ENCODE results near the gene USP6. TPM values are rescaled to one million over a fixed set of nuclear protein-coding genes. Genes with fewer than 3 reads are reported as not detected.

USP6 gene
- total RNA-seq, 1 experiment from 2014 or later, result 0.08 TPM

DNA sequence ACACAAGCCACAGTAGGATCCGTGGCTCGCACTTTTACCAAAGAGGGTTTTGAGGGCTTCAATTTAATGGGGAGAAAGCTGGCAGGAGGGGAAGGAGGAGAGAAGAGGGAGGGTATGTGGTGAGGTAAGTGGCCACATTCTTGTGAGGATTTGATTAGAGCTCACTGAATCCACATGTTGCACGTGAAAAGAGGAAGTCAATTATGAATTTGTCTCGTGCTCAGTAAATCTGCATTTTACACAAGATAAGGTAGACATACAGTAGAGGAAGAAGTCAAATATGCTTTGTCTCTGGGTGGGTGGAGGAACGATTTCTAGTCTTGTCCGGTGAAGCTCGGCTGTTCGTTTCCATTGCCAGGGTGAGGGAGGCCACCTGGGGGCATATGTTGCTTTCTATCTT lies 5.0 kb upstream of the USP6 start:
- H3K4me3 ChIP-seq (ENCODE audit: low read depth in 2 of 2, low read length in 2 of 2), result peak overlapping the region; percentile 75 to 86
- no peak for ATAC-seq
- no peaks in the 10 kb centered on the region; the same call in 1 of the 2 replicates for H3K4me1 ChIP-seq (ENCODE audit: control insufficient read depth, insufficient read depth, low read length)
- ChIA-PET POLR2A (no interaction called here), CTCF (no interaction called here)
- peaks cover 41% of the 10 kb centered on the region for H3K9me3 ChIP-seq (ENCODE audit: control insufficient read depth, insufficient read depth, low read depth, low read length)
- H3K36me3 ChIP-seq (ENCODE audit: control insufficient read depth, insufficient read depth, low read length), result peaks cover 2% of the 10 kb centered on the region; the same call in 1 of the 2 replicates
- BruUV-seq (replicated peaks), result no TSS peak
- no peak for DNase-seq (ENCODE audit: low read depth, low spot score)
- peak overlapping the region; percentile 90 for H3K27ac ChIP-seq (ENCODE audit: low read length)
- TF ChIP-seq, protein P1, sequence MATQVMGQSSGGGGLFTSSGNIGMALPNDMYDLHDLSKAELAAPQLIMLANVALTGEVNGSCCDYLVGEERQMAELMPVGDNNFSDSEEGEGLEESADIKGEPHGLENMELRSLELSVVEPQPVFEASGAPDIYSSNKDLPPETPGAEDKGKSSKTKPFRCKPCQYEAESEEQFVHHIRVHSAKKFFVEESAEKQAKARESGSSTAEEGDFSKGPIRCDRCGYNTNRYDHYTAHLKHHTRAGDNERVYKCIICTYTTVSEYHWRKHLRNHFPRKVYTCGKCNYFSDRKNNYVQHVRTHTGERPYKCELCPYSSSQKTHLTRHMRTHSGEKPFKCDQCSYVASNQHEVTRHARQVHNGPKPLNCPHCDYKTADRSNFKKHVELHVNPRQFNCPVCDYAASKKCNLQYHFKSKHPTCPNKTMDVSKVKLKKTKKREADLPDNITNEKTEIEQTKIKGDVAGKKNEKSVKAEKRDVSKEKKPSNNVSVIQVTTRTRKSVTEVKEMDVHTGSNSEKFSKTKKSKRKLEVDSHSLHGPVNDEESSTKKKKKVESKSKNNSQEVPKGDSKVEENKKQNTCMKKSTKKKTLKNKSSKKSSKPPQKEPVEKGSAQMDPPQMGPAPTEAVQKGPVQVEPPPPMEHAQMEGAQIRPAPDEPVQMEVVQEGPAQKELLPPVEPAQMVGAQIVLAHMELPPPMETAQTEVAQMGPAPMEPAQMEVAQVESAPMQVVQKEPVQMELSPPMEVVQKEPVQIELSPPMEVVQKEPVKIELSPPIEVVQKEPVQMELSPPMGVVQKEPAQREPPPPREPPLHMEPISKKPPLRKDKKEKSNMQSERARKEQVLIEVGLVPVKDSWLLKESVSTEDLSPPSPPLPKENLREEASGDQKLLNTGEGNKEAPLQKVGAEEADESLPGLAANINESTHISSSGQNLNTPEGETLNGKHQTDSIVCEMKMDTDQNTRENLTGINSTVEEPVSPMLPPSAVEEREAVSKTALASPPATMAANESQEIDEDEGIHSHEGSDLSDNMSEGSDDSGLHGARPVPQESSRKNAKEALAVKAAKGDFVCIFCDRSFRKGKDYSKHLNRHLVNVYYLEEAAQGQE (IDR thresholded peaks at IDR 0.05; ENCODE audit: insufficient read depth in 1 of 2, low read depth in 2 of 2, low read length in 1 of 2), result no peak
- no peak for TF ChIP-seq TCF7L2 (IDR thresholded peaks at IDR 0.05; ENCODE audit: low read depth, low read length)
- TF ChIP-seq POLR2AphosphoS5 (IDR thresholded peaks at IDR 0.05; ENCODE audit: low read depth, low read length), result no peak
- TF ChIP-seq SIN3A (IDR thresholded peaks at IDR 0.05; ENCODE audit: borderline replicate concordance, insufficient read depth, low read depth, low read length), result no peak
- TF ChIP-seq, protein P2, sequence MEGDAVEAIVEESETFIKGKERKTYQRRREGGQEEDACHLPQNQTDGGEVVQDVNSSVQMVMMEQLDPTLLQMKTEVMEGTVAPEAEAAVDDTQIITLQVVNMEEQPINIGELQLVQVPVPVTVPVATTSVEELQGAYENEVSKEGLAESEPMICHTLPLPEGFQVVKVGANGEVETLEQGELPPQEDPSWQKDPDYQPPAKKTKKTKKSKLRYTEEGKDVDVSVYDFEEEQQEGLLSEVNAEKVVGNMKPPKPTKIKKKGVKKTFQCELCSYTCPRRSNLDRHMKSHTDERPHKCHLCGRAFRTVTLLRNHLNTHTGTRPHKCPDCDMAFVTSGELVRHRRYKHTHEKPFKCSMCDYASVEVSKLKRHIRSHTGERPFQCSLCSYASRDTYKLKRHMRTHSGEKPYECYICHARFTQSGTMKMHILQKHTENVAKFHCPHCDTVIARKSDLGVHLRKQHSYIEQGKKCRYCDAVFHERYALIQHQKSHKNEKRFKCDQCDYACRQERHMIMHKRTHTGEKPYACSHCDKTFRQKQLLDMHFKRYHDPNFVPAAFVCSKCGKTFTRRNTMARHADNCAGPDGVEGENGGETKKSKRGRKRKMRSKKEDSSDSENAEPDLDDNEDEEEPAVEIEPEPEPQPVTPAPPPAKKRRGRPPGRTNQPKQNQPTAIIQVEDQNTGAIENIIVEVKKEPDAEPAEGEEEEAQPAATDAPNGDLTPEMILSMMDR (IDR thresholded peaks at IDR 0.05), result no peak
- H3K27me3 ChIP-seq (ENCODE audit: control insufficient read depth, insufficient read depth, low read length), result no peaks in the 10 kb centered on the region
- intact Hi-C loops (cut with micrococcal nuclease; ENCODE audit: unreplicated experiment) (no loop called here), in situ Hi-C loops (cut with HindIII; ENCODE audit: low pct_unique_long_range_greater_than_20kb, low sequenced_read_pairs) (no loop called here)

DNA sequence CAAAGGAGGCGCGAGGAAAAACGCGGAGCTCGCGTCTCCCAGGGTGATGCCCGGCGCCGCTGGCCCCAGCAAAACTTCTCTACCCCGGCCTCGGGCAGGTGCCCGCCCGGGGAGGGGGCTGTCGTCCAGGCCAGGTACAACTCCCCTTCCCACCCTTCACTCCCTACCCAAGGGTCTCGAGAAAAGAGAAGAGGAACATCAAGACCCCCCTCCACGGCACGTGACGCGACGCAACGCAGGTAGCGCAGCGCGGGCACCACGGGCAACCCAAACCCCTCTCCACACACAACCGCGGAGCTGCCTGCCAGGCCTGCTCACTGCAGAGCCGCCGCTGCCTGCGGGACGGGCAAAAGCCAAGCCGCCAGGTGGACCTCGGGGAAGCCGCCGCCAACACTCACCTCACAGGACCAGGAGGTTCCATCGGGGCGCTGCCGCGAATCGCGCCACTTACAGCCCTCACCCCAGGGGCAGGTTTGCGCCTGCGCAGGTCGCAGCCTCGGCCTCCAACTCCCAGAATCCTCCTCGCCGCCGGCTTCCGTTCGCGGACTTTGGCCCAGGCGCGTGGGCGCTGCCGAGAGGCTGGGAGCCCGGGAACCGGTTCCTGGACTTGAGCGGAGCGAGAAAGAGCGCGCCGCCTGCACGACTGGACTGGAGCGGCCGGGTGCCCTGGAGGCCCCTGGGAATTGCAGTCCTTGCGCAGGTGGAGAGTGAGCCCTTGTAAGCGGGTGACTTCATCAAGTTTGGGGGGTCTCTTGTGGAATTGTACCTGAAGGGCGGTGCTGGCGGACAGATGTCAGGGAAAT lies 4.2 kb upstream of the USP6 start, which contains the start of gene ZNF232:
TSS of gene ZNF232 (minus strand) at position 477 of the 803 bp plus-strand sequence. CDS start at position 421, 56 bp downstream.
- POLR2A ChIA-PET, result no interaction called here
- in situ Hi-C loops (cut with HindIII; ENCODE audit: low pct_unique_long_range_greater_than_20kb, low sequenced_read_pairs), result no loop called here
- peak within 1 kb of the TSS; percentile 90 for H3K27ac ChIP-seq (ENCODE audit: low read length)

More for the DNA sequence above, 4.2 kb upstream of the USP6 start, which contains the start of gene ZNF232:
- CTCF ChIA-PET, result no interaction called here
- H3K9me3 ChIP-seq (ENCODE audit: control insufficient read depth, insufficient read depth, low read depth, low read length), result peaks cover 33% of the 10 kb centered on the region
- ATAC-seq, result peak; percentile 98
- no peaks in the 10 kb centered on the region for H3K27me3 ChIP-seq (ENCODE audit: control insufficient read depth, insufficient read depth, low read length)
- H3K36me3 ChIP-seq (ENCODE audit: control insufficient read depth, insufficient read depth, low read length), result peaks cover 2% of the 10 kb centered on the region; the same call in 1 of the 2 replicates
- BruUV-seq (replicated peaks), result no TSS peak
- peak; percentile 66; the same call in 1 of the 2 replicates for TF ChIP-seq POLR2AphosphoS5 (IDR thresholded peaks at IDR 0.05; ENCODE audit: low read depth, low read length)
- TF ChIP-seq, protein P1 (IDR thresholded peaks at IDR 0.05; ENCODE audit: insufficient read depth in 1 of 2, low read depth in 2 of 2, low read length in 1 of 2), result no peak
- TF ChIP-seq, protein P2 (IDR thresholded peaks at IDR 0.05), result no peak
- H3K4me1 ChIP-seq (ENCODE audit: control insufficient read depth, insufficient read depth, low read length), result no peaks in the 10 kb centered on the region; the same call in 1 of the 2 replicates
- peak; percentile 53 for DNase-seq (ENCODE audit: low read depth, low spot score)
- H3K4me3 ChIP-seq (ENCODE audit: low read depth in 2 of 2, low read length in 2 of 2), result peak within 1 kb of the TSS; percentile 75 to 86
- intact Hi-C loops (cut with micrococcal nuclease; ENCODE audit: unreplicated experiment), result no loop called here
